ENCODE results near the gene SDHD. TPM values are rescaled to one million over a fixed set of nuclear protein-coding genes. Genes with fewer than 3 reads are reported as not detected.

The SDHD gene
- total and polyA plus RNA-seq, 2 of the 8 experiments (the other 6 are each of a cell fraction or from before 2014, with no cell fraction given): 96.0 to 181 TPM

GRCh38 chr11:112044961-112045360 is 41.7 kb upstream of the SDHD start:
- Histone ChIP-seq H2AK5ac (ENCODE audit: low read depth, low read length) (no peak overlapping the region), H2BK20ac (ENCODE audit: low read length) (no peak overlapping the region), H2BK15ac (ENCODE audit: low read length) (no peak overlapping the region), H3K36me3 (ENCODE audit: control insufficient read depth in 2 of 4, insufficient read depth in 4 of 4, low read length in 3 of 4) (peaks cover 0 to 58% (median 19%) of the 10 kb centered on the region in 4 experiments; a peak in 5 of 8 replicates), H3K27ac (ENCODE audit: low read depth, low read length) (no peak overlapping the region), H2BK5ac (ENCODE audit: low read depth, low read length) (no peak overlapping the region), H4K20me1 (replicated peaks in 1 of 2; ENCODE audit: control insufficient read depth in 1 of 2, insufficient read depth in 2 of 2, low read length in 2 of 2) (no peaks in the 10 kb centered on the region), H3K9ac (replicated peaks in 1 of 4; ENCODE audit: extremely low read depth in 1 of 4, low read depth in 3 of 4, low read length in 3 of 4) (no peak overlapping the region), H3K4ac (replicated peaks; ENCODE audit: insufficient read length, low read depth, low read length) (no peak overlapping the region), H2BK12ac (ENCODE audit: low read depth, low read length) (no peak overlapping the region), H4K8ac (ENCODE audit: extremely low read depth, insufficient read depth, low read length) (no peak overlapping the region), H2BK120ac (replicated peaks; ENCODE audit: low read depth, low read length) (no peak overlapping the region), H3K9me3 (ENCODE audit: insufficient read depth in 2 of 2, low read depth in 1 of 2, low read length in 1 of 2) (no peaks in the 10 kb centered on the region), H3K23me2 (ENCODE audit: low read depth, low read length) (no peaks in the 10 kb centered on the region), H3K4me2 (ENCODE audit: insufficient read depth in 1 of 2, low read depth in 2 of 2, low read length in 2 of 2) (no peak overlapping the region), H3K79me2 (ENCODE audit: control insufficient read depth in 1 of 2, insufficient read depth in 2 of 2, low read length in 2 of 2) (peaks cover 0 to 6% of the 10 kb centered on the region in 2 experiments; a peak in 2 of 4 replicates), H3K56ac (replicated peaks; ENCODE audit: insufficient read length, low read depth, low read length) (no peak overlapping the region), H3K23ac (ENCODE audit: insufficient read length) (no peak overlapping the region), H2AFZ (ENCODE audit: low read length) (no peak overlapping the region), H3K18ac (ENCODE audit: extremely low read depth, low read length) (no peak overlapping the region), H3K4me1 (replicated peaks in 1 of 4; ENCODE audit: control insufficient read depth in 3 of 4, insufficient read depth in 4 of 4, low read length in 3 of 4) (no peaks in the 10 kb centered on the region), H4K91ac (replicated peaks; ENCODE audit: insufficient read length, low read length) (no peak overlapping the region), H4K5ac (ENCODE audit: insufficient read length, low read depth, low read length) (no peak overlapping the region), H3K79me1 (ENCODE audit: low read depth, low read length) (0 out of 2 replicates have a peak, but pooled peaks cover 2% of the 10 kb centered on the region), H3K4me3 (ENCODE audit: extremely low read depth in 1 of 4, insufficient read depth in 2 of 4, low read depth in 3 of 4, low read length in 4 of 4) (no peak overlapping the region), H3K27me3 (replicated peaks in 1 of 4; ENCODE audit: control insufficient read depth in 3 of 4, extremely low read depth in 1 of 4, insufficient read depth in 3 of 4, low read length in 3 of 4) (no peaks in the 10 kb centered on the region), H3K14ac (ENCODE audit: insufficient read length) (no peak overlapping the region)
- DNase-seq (ENCODE audit: low read depth in 1 of 2, low spot score in 2 of 2): no peak
- WGBS, 2 experiments (ENCODE audit: extremely low coverage in 1 of 2, insufficient coverage in 1 of 2, insufficient read length in 1 of 2, insufficient replicate concordance in 2 of 2, low coverage in 1 of 2, low lambda C conversion rate in 2 of 2, missing lambda C conversion rate in 1 of 2): 100% methylated on average over 4 of the region's 4 CpGs; no CpG with 5 or more reads in 1 of the 2 experiments
- ChIA-PET POLR2A (ENCODE audit: partially characterized antibody) (interaction anchor here (0.8 kb wide), 1 partner anchor 19 kb away, joined by 3 read pairs; no protein-coding TSS in a partner anchor), CTCF (ENCODE audit: partially characterized antibody) (interaction anchor here (1.1 kb wide), 1 partner anchor 161 kb away, joined by 3 read pairs; no protein-coding TSS in a partner anchor)
- FAIRE-seq: no peak
- TF ChIP-seq CHD2 (IDR thresholded peaks at IDR 0.05; ENCODE audit: low read length): no peak
- no peak for TF ChIP-seq CREB1 (IDR thresholded peaks at IDR 0.05)
- no peak for TF ChIP-seq SAP30 (IDR thresholded peaks at IDR 0.05; ENCODE audit: insufficient read depth, insufficient replicate concordance, low read length)
- TF ChIP-seq RFX5 (IDR thresholded peaks at IDR 0.05; ENCODE audit: borderline replicate concordance, low read depth, low read length): no peak
- no peak for TF ChIP-seq SIN3A (conservative IDR thresholded peaks at IDR 0.05 in 1 of 2, IDR thresholded peaks at IDR 0.05 in 1 of 2; ENCODE audit: low read depth in 1 of 2, low read length in 2 of 2)
- no peak for TF ChIP-seq POLR2A (IDR thresholded peaks at IDR 0.05; ENCODE audit: control extremely low read depth in 1 of 2, low read depth in 2 of 2, low read length in 2 of 2)
- TF ChIP-seq SUZ12 (IDR thresholded peaks at IDR 0.05; ENCODE audit: low read length): no peak
- no peak for TF ChIP-seq RBBP5 (IDR thresholded peaks at IDR 0.05; ENCODE audit: borderline replicate concordance, low read depth, low read length)
- TF ChIP-seq EZH2 (IDR thresholded peaks at IDR 0.05; ENCODE audit: low read depth, low read length, severe bottlenecking): no peak
- TF ChIP-seq ATF2 (IDR thresholded peaks at IDR 0.05; ENCODE audit: low read length): no peak
- TF ChIP-seq JUND (IDR thresholded peaks at IDR 0.05; ENCODE audit: low read length): no peak
- TF ChIP-seq BACH1 (IDR thresholded peaks at IDR 0.05; ENCODE audit: low read length): no peak

Measured in H1 (cell line).